OCI-LY7 (cell line): Measurements from ENCODE around the gene LAMA2. TPM values are rescaled to one million over a fixed set of nuclear protein-coding genes. Genes with fewer than 3 reads are reported as not detected.

Source experiments
- BruUV-seq: library from RNA; stranded (reverse); fragments of 400-500 nt; replicated peaks from 2 replicates; lab custom pipeline; 2021; lab: Mats Ljungman, UMichigan
- CTCF ChIA-PET: fragments of 300-600 bp; sonication (Branson Sonifier 250); formaldehyde crosslinking; loops from one replicate; lab custom pipeline; 2022; ENCODE audit warnings: antibody characterized with exemption; ENCODE audit not compliant: unreplicated experiment; lab: Charles Lee
- POLR2A ChIA-PET: fragments of 300-600 bp; sonication (Branson Sonifier 250); formaldehyde crosslinking; loops from one replicate; lab custom pipeline; 2022; ENCODE audit warnings: antibody characterized with exemption; lab: Charles Lee
- DNase-seq: peaks from one replicate; pipeline ENCODE4 v3.0.0-alpha.2; 2015; ENCODE audit warnings: low spot score
- H2AFZ ChIP-seq: fragments of 200-600 bp; sonication (generic), shearing (Covaris generic); 2 replicates; pipeline ENCODE4 v1.6.1; 2014; ENCODE audit warnings: mild to moderate bottlenecking, antibody characterized with exemption, low read length, moderate library complexity
- H3K27ac ChIP-seq: fragments of 200-600 bp; sonication (generic); 2 replicates; pipeline ENCODE4 v1.5.1; 2014; ENCODE audit warnings: mixed run types, low read depth, mild to moderate bottlenecking, moderate library complexity, low read length, inconsistent platforms; ENCODE audit not compliant: poor library complexity, severe bottlenecking
- H3K36me3 ChIP-seq: fragments of 200-600 bp; sonication (generic); 2 replicates; pipeline ENCODE4 v1.6.1; 2014; ENCODE audit warnings: mild to moderate bottlenecking, antibody characterized with exemption, low read length, moderate library complexity, mixed read lengths; ENCODE audit not compliant: insufficient read depth
- H3K4me1 ChIP-seq: fragments of 200-600 bp; sonication (generic); 2 replicates; pipeline ENCODE4 v1.5.1; 2014; ENCODE audit warnings: mild to moderate bottlenecking, low read length; ENCODE audit not compliant: insufficient read depth, poor library complexity, severe bottlenecking
- H3K4me2 ChIP-seq: fragments of 200-600 bp; sonication (generic); 2 replicates; pipeline ENCODE4 v1.6.1; 2014; ENCODE audit warnings: mild to moderate bottlenecking, low read length
- H3K4me3 ChIP-seq: fragments of 200-600 bp; sonication (generic); 2 replicates; pipeline ENCODE4 v1.5.1; 2014; ENCODE audit warnings: mild to moderate bottlenecking, low read depth, low read length; ENCODE audit not compliant: poor library complexity, severe bottlenecking
- H3K79me2 ChIP-seq: fragments of 200-600 bp; sonication (generic); 2 replicates; pipeline ENCODE4 v1.6.1; 2016; ENCODE audit warnings: low read depth, mild to moderate bottlenecking, low read length, moderate library complexity, mixed read lengths; ENCODE audit not compliant: insufficient read depth
- H3K9me2 ChIP-seq: fragments of 200-600 bp; sonication (generic); 2 replicates; pipeline ENCODE4 v1.6.1; 2016; ENCODE audit warnings: mild to moderate bottlenecking, low read length, mixed read lengths; ENCODE audit not compliant: insufficient read depth
- H3K9me3 ChIP-seq: fragments of 200-600 bp; sonication (generic); 2 replicates; pipeline ENCODE4 v1.6.1; 2014; ENCODE audit warnings: mild to moderate bottlenecking, mixed run types, low read length, mixed read lengths
- H4K20me1 ChIP-seq: fragments of 200-600 bp; sonication (generic); 2 replicates; pipeline ENCODE4 v1.6.1; 2014; ENCODE audit warnings: mild to moderate bottlenecking, antibody characterized with exemption, low read length, moderate library complexity, mixed read lengths; ENCODE audit not compliant: insufficient read depth
- EZH2phosphoT487 ChIP-seq: fragments of 200-600 bp; sonication (generic); IDR thresholded peaks from 2 replicates; pipeline ENCODE4 v1.6.1; 2018; ENCODE audit warnings: low read depth, borderline replicate concordance, mild to moderate bottlenecking, mixed run types, antibody characterized with exemption, low read length, moderate library complexity, mixed read lengths
- intact Hi-C: fragments of 100-400 bp; cut with micrococcal nuclease; formaldehyde crosslinking; loops from one replicate; pipeline ENCODE4 v1.10.0; 2022; ENCODE audit not compliant: unreplicated experiment
- total RNA-seq, 2 experiments: library from RNA; depleted of rRNA in 1 of 2; stranded (reverse); fragments of >200 nt in 1 of 2; shearing (Covaris generic) in 1 of 2; gene quantifications; 2 replicates each; pipeline ENCODE4 v1.2.3, GENCODE V29; 2014 to 2022
- TF ChIP-seq, protein P1 (sequence below): fragments of 200-600 bp; sonication (generic); conservative IDR thresholded peaks from 2 replicates; pipeline ENCODE4 v1.5.1; 2014; ENCODE audit warnings: mild to moderate bottlenecking, antibody characterized with exemption, low read length, moderate library complexity, mixed read lengths

The LAMA2 gene
- total RNA-seq, 2 experiments from 2014 or later: not detected

DNA sequence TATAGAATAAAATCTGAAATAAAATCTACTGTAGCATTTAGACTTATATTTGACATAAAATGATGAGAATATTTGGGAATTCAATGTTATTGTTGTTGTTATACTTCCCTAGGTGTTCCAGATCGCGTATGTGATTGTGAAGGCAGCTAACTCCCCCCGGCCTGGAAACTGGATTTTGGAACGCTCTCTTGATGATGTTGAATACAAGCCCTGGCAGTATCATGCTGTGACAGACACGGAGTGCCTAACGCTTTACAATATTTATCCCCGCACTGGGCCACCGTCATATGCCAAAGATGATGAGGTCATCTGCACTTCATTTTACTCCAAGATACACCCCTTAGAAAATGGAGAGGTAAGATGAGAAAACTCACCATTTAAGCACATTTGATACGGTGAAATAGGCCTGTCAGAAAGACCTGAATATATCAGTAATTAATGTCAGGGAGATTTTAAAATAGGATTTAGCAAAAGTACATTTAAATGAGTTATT, 215.2 kb downstream of the LAMA2 start:
- H3K36me3 ChIP-seq: no peaks in the 10 kb centered on the region
- POLR2A ChIA-PET: no interaction called here
- no peaks in the 10 kb centered on the region for H4K20me1 ChIP-seq
- H3K9me2 ChIP-seq: no peaks in the 10 kb centered on the region
- H3K4me3 ChIP-seq: no peak overlapping the region
- TF ChIP-seq, protein P1, sequence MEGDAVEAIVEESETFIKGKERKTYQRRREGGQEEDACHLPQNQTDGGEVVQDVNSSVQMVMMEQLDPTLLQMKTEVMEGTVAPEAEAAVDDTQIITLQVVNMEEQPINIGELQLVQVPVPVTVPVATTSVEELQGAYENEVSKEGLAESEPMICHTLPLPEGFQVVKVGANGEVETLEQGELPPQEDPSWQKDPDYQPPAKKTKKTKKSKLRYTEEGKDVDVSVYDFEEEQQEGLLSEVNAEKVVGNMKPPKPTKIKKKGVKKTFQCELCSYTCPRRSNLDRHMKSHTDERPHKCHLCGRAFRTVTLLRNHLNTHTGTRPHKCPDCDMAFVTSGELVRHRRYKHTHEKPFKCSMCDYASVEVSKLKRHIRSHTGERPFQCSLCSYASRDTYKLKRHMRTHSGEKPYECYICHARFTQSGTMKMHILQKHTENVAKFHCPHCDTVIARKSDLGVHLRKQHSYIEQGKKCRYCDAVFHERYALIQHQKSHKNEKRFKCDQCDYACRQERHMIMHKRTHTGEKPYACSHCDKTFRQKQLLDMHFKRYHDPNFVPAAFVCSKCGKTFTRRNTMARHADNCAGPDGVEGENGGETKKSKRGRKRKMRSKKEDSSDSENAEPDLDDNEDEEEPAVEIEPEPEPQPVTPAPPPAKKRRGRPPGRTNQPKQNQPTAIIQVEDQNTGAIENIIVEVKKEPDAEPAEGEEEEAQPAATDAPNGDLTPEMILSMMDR: no peak
- TF ChIP-seq EZH2phosphoT487: no peak
- no peak overlapping the region for H3K4me2 ChIP-seq
- H2AFZ ChIP-seq: no peak overlapping the region
- no TSS peak for BruUV-seq
- CTCF ChIA-PET: no interaction called here
- H3K27ac ChIP-seq: no peak overlapping the region
- intact Hi-C loops: no loop called here
- DNase-seq: no peak
- H3K9me3 ChIP-seq: no peaks in the 10 kb centered on the region
- H3K4me1 ChIP-seq: no peaks in the 10 kb centered on the region
- no peaks in the 10 kb centered on the region for H3K79me2 ChIP-seq

GRCh38 chr6:129099696-129100095, 216.8 kb downstream of the LAMA2 start:
- Histone ChIP-seq H3K4me3 (no peak overlapping the region), H3K27ac (no peak overlapping the region), H3K36me3 (no peaks in the 10 kb centered on the region), H4K20me1 (no peaks in the 10 kb centered on the region), H2AFZ (no peak overlapping the region), H3K9me2 (no peaks in the 10 kb centered on the region), H3K9me3 (no peaks in the 10 kb centered on the region), H3K4me1 (no peaks in the 10 kb centered on the region), H3K79me2 (no peaks in the 10 kb centered on the region), H3K4me2 (no peak overlapping the region)
- ChIA-PET CTCF (no interaction called here), POLR2A (no interaction called here)
- DNase-seq: no peak
- TF ChIP-seq, protein P1: no peak
- no peak for TF ChIP-seq EZH2phosphoT487
- intact Hi-C loops: no loop called here
- no TSS peak for BruUV-seq

GRCh38 chr6:129100164-129100563, 217.2 kb downstream of the LAMA2 start:
- H3K79me2 ChIP-seq: no peaks in the 10 kb centered on the region
- no peak for DNase-seq
- no TSS peak for BruUV-seq
- H4K20me1 ChIP-seq: no peaks in the 10 kb centered on the region
- POLR2A ChIA-PET: no interaction called here
- CTCF ChIA-PET: no interaction called here
- H3K36me3 ChIP-seq: no peaks in the 10 kb centered on the region
- no peaks in the 10 kb centered on the region for H3K9me2 ChIP-seq
- H3K4me2 ChIP-seq: no peak overlapping the region
- no peak overlapping the region for H2AFZ ChIP-seq
- no peaks in the 10 kb centered on the region for H3K9me3 ChIP-seq
- no peak overlapping the region for H3K4me3 ChIP-seq
- TF ChIP-seq EZH2phosphoT487: no peak
- TF ChIP-seq, protein P1: no peak
- H3K27ac ChIP-seq: no peak overlapping the region
- intact Hi-C loops: no loop called here
- H3K4me1 ChIP-seq: no peaks in the 10 kb centered on the region
